NCI-H128 (cell line): ENCODE data around the gene ATL1.

ENCODE experiments used
- DNase-seq: peaks from one replicate; lab custom pipeline; 2025; ENCODE audit not compliant: unreplicated experiment; lab: John Stamatoyannopoulos, UW

Gene ATL1

DNA sequence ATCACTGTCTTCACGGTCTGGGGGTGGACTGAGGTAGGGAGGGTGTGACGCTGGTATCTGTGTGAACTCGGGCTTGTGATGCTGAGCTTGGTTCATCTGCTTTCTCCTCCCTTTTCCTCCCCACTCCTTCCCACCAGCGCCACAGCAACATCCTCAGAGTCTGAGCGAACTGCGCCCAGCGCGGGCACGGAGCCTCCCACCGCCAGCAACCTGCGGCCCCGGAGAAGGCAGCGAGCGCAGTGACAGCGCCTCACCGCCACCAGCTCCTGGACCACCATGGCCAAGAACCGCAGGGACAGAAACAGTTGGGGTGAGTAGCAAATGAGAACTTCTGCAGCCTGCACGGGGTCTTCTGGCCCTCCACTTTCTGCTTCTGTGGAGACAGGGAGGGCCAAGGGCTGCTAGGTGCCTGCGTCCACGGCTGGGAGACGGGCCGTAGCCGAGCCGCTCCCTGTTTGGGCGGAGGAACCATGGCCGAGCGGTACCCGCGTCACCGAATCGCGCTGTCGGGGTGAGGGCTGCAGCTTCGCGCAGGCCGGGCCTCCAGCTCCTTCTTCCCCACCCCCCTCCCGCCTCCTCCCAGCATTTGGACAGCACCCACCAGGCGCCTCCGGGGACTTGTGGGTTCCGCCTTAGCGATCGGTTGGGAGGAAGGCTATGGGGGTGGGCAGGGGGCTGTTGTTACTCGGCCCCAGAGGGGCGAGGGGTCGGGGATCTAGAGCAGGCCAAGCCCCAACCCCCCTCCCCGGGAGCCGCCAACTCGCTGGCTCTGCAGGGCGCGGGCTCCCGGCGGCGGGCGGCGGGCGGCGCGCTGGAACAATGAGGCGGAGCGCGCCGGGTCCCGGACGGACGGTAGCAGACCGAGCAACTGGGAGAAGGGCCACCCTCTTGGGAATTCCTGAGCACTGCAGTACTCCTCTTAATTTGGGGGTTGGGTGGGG, at the start of gene ATL1:
ATL1 (plus strand) TSS at position 156 of the 941 bp plus-strand sequence; CDS start at position 277, 121 bp downstream.
- DNase-seq, result peak; percentile 59

- no peak for DNase-seq
These were observed 49.8 kb upstream of the ATL1 start for GRCh38 chr14:50510157-50510556.

DNA sequence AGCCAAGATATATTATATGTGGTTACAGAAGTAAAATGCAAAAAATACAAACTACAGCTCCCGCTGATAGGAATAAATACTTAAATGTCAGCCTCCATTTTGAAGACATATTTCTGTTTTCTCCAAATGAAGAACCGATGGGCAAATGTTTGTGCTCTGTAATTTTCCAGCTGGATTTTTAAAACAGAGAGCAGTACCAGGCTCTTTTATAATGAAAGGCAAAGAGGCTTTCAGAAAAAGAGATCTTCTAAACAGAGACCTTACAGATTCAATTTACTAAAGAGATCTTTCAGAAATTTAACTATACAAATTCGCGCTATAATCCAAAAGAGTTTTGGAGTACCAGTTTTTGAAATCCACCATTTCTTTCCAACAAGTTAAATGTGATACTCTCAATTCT, 47.5 kb upstream of the ATL1 start:
- no peak for DNase-seq

DNA sequence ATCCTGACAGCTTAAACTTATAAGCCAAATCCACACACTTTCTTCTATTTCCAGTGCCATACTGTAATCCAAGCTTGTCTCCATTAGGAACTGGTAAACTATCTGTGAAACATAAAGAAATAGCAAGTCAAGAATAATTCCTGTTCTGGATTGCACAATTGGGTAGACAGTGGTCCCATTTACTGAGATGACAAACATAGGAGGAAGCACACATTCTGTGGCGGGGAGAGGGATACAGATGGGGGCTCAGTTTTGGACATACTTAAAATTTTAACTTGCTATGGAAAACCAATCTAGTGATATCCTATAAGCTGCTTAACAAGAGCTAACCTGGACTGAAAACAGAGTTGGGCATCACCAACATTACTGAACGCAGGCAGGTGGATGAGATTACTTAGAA, 43.9 kb upstream of the ATL1 start:
- no peak for DNase-seq

DNA sequence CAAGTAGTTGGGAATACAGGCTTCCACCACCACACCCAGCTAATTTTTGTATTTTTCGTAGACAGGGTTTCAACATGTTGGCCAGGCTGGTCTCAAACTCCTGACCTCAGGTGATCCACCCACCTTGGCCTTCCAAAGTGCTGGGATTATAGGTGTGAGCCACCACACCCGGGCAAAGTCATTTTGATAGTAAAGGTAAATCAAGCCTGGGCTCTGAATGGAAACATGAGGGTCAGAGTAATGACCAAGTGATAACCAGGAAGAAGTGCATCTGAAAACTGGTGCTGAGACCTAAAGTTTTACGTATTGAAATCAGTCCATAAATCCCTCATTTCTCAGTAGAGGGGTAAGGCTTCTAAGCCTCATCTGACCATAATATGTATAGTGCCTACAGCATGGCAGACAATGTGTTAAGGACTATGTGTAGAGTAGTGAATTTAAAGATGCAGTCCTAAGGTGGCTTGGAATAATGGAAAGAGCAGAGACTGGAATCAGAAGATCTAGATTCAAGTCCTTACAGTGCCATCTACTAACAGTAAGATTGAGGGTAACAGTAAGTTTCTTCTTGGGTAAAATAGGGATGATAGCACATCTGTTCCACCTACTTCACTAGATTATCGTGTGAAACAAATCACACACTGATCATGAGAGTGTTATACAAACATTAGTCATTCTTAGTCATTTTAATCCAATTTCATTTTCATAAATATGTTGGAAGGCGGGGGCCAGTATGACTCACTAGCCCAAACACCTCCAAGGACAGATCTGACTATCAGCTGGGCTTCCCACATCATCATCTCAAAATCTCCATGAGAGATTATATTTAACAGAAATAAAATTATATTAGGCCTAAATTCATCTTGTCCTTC, 38.8 kb upstream of the ATL1 start:
- no peak for DNase-seq

- no peak for DNase-seq
These were observed 38.0 kb upstream of the ATL1 start for GRCh38 chr14:50521912-50522341.

DNA sequence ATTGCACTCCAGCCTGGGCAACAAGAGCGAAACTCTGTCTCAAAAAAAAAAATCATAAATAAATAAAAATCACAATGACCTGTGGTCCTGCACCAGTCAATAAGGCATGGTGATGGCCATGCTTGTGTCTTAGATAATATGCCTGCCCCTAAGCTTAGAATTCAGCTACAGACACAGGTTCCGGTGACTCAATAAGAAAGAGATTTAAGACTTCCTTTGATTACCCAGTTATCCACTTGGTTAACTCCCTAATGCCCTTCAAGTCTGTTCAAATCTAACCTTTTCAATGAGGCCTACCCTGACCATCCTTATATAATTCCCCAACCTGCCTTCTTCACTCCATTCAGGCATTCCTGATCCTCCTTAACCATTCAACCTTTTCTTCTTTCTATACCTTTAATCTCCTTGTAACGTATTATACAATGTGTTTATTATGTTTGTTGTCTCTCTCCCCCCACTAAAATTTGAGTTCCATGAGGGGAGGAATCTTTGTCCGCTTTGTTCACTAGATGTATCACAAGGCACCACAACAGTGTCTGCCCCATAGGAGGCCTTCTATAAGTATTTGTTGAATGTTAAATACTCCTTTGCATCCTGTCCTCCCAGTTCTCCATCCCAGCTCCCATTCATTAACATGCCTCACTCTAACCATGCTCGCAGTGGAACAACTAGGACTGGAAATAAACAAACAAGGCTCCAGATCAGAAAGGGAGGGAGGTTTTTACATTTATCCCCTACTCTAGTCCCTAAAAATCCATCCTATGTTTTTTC, 36.5 kb upstream of the ATL1 start:
- no peak for DNase-seq

DNA sequence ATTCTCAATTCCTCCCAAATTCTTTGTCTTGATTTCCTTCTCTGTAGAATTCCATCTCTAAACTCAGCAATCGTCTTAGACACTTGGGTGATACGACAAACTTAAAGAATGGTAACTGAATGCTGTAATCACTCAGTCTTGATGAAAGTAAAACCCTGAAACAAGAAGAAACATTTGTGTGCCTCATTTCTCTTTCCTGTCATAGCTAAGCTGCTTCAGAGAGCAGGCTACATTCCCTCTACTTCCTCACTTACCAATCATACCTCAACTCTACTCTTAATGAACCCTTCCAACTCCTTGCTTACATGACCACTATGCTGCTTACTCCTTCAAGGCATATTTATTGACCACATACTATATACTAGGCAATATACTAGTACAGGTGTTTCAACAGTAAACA, 35.9 kb upstream of the ATL1 start:
- no peak for DNase-seq

GRCh38 chr14:50524731-50525515, 35.0 kb upstream of the ATL1 start:
- DNase-seq, result no peak

- no peak for DNase-seq
These were observed 31.9 kb upstream of the ATL1 start for GRCh38 chr14:50528000-50528399.

DNA sequence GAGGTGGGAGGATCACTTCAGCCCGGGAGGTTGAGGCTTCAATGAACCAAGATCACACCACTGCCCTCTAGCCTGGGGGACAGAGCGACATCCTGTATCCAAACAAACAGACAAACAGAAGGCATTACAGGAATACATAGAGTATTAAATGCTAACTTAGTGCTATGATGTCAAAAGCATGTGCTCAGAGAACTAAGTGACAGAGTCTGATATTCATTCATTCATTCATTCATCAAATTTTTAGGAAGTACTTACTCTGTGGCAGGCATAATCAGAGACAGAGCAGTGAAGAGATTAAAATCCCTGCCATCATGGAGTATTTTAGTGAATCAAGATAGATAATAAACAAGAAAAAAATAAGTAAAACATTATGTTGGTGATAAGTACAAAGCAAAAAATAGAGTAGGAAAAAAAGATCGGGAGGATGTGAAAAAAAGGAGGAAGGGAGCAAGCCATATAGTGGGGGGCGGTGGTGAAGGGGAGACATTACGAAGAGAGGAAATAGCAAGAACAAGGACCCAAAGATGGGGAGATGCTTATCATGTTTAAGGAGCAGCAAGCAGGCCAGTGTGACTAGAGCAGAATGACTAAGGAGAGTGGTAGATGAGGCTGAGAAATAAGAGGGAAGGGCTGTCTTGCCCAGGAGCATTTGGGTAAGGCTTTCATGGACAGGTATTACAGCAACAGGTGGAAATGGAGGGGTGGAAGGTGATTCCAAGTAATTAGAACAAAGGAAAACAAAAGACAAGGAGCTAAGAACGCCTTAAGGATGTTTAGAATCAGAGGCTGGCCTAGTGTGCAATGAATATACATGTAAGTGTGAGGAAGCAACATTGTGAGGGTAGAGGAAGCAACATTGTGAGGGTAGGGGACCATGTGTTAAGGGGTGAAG, 30.4 kb upstream of the ATL1 start:
- DNase-seq, result no peak

DNA sequence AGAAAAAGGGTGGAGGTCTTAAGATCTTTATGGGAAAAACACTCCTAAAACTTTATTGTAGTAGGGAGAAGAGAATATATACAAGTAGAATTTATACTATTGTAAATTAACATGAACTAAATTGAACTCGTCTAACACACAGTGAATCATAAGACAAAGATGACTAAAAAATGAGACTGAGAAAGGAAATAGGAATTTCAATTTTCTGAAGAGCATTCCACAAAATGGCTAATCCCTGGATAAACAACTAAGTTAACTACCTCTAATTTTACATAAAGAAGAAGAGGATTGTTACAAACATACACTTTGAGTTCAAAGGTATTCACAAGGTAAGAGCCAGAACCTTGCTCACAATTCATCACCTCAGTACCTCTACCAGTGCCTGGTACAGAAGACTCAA, 29.6 kb upstream of the ATL1 start:
- no peak for DNase-seq

- DNase-seq, result no peak
These were observed 29.1 kb upstream of the ATL1 start for GRCh38 chr14:50530794-50531365.

GRCh38 chr14:50531595-50532501, 28.1 kb upstream of the ATL1 start:
- peak; percentile 7 for DNase-seq

- DNase-seq, result peak; percentile 80
These were observed 27.3 kb upstream of the ATL1 start, which contains the start of gene MAP4K5 for GRCh38 chr14:50532502-50533240. MAP4K5 (minus strand) TSS chr14:50532569; CDS start chr14:50532049, 520 bp downstream.

- DNase-seq, result no peak
These were observed 26.7 kb upstream of the ATL1 start for GRCh38 chr14:50533241-50533705.

- no peak for DNase-seq
These were observed 26.1 kb upstream of the ATL1 start for GRCh38 chr14:50533806-50534205.
